Hindlimb muscle (tissue), 1 donor: ENCODE data around the gene BEND7. TPM values are rescaled to one million over a fixed set of nuclear protein-coding genes. Genes with fewer than 3 reads are reported as not detected.
A peak's percentile ranks its signal among the peaks of the same experiment; 100 is the strongest.
"Not testable (repeated sequence)": the region's sequence is repeated elsewhere in the genome, so short reads cannot be mapped to it uniquely, and the experiment has no call there.

Source experiments
- DNase-seq: peaks from one replicate; pipeline ENCODE4 v3.0.0-alpha.2; 2013
- polyA plus RNA-seq: library from polyadenylated mRNA; unstranded; fragments of 120-200 nt; gene quantifications from one replicate; pipeline ENCODE4 v1.2.1, GENCODE V29; 2013; ENCODE audit not compliant: insufficient read length

Gene BEND7
- polyA plus RNA-seq, 1 donor = 5.9 TPM

GRCh38 chr10:13475124-13475523 lies 53.7 kb downstream of the BEND7 start:
- DNase-seq = no peak

GRCh38 chr10:13473986-13474385 lies 54.8 kb downstream of the BEND7 start:
- no peak for DNase-seq

- no peak for DNase-seq
Measured at GRCh38 chr10:13472359-13472758, 56.5 kb downstream of the BEND7 start.

- DNase-seq = no peak
Measured at GRCh38 chr10:13470270-13470669, 58.5 kb downstream of the BEND7 start.

- no peak for DNase-seq
Measured at GRCh38 chr10:13462551-13462950, 66.3 kb downstream of the BEND7 start.

GRCh38 chr10:13458687-13459012 lies 70.2 kb downstream of the BEND7 start:
- no peak for DNase-seq

DNA sequence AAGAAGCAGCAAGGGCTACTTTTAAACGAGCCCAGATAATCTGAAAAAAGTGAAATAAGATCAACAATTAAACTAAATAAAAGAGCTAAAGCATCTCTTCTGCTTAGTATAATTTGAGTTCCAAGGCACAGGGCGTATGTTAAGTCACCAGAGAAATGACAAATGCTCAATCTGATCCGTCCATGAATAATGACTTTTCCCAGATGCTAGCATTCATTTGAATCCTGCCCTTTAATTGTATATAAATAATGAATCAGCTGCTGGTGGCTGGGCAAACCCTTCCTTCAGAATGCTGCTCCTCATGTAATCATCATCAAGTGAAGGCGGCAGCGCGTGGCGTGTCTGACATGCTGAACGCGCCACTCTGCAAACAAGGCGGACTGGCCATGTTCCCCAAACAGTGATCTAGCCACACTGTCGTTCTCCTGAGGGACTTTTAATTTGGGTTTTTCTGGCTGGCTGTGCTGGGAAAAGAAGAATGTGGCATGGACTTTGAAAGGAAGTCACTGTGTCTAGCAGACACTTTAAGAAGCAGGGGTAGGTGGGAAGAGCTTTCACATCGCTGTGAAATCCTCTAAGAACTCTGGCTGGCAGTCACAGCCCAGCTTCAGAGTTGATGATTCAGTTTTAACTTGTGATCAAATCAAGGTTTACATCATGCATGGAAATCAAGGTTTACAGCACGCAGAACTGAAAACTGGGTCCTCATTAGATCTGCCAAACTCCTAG lies 70.7 kb downstream of the BEND7 start:
- DNase-seq = no peak

- no peak for DNase-seq
Measured at GRCh38 chr10:13453896-13454295, 74.9 kb downstream of the BEND7 start.

DNA sequence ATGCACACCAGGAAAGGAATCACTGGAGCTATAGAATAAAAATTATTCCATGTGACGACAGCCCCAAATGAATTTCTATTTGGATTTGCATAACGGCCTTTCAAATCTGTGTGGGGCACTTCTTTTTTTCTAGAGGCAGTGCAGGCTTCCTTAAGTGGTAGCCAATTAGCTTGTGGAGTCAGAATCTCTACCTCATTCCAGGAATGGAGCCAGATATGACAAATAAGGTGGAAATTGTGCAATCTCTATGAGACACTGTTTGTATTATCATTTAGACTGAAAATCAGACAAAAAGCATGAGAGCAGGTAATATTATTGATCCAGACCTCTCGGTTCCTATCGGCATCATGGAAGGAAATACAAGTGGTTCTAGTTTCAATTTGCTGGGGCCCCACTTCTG lies 78.7 kb downstream of the BEND7 start:
- DNase-seq = no peak

DNA sequence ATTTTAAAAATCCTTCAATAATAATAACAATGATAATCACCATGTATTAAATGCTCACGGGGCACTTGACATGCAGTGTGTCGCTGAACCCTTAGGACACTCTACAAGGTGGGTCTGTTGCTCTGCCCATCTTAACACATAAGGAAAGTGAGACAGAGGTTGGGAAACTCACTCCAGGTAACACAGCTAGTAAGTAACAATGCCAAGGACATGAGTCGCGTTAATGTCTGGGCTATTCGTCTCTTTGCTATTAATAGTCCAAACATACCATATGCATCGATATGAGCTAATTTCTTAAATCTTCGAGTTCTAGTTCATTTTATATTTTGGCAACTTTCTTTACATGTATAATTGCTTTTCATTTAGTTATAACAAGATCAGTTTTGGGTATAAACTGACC lies 79.5 kb downstream of the BEND7 start:
- DNase-seq = no peak

GRCh38 chr10:13448216-13448615 lies 80.6 kb downstream of the BEND7 start:
- DNase-seq = no peak

DNA sequence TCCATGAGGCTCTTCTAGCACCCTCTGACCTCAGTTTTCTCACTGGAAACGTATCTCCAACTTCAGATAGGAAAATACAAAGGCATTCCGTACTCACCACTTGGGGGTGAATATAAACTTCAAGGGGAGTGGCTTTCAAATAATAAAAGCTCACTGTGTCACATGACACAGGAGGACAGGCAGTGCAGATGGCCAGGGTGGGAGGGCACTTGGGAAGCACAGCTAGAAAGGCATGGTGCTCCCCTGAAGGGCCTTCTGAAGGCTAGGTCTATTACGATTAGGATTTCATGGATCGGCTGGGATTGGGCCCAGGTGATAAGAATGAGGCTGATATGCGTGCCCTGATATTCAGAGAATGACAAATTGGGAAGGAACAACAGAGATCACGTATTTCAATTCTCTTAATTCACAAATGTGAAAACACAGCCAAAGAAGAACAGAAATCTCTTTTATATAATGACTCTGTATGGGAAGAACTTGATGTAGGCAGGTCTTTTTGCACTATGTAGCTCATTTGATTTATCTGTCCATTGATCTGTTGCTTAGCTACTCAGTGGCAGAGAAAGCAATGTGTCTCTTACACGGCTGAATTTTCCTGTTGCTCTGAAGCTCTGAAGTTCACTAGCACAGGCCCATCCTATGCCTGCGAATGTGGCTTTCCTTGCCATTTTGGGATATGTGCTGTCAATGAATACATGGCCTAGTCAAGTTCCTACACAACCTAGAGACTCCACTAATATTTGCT lies 83.0 kb downstream of the BEND7 start:
- no peak for DNase-seq

GRCh38 chr10:13441476-13441875 lies 87.3 kb downstream of the BEND7 start:
- DNase-seq = no peak

- DNase-seq = peak; percentile 46
Measured at GRCh38 chr10:13440185-13441061, 88.4 kb downstream of the BEND7 start.

GRCh38 chr10:13439313-13440184 lies 89.3 kb downstream of the BEND7 start:
- no peak for DNase-seq

- no peak for DNase-seq
Measured at GRCh38 chr10:13437026-13437555, 91.7 kb downstream of the BEND7 start.

DNA sequence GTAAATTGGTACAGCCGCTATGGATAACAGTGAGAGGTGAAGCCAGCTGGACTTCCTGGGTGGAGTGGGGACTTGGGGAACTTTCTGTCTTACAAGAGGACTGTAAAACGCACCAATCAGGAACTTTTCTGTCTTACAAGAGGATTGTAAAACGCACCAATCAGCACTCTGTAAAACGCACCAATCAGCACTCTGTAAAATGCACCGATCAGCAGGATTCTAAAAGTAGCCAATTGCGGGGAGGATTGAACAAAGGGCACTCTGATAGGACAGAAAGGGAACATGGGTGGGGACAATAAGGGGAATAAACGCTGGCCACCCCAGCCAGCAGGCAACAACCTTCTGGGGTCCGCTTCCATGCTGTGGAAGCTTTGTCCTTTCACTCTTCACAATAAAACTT lies 100.9 kb downstream of the BEND7 start:
- not testable (repeated sequence) for DNase-seq

DNA sequence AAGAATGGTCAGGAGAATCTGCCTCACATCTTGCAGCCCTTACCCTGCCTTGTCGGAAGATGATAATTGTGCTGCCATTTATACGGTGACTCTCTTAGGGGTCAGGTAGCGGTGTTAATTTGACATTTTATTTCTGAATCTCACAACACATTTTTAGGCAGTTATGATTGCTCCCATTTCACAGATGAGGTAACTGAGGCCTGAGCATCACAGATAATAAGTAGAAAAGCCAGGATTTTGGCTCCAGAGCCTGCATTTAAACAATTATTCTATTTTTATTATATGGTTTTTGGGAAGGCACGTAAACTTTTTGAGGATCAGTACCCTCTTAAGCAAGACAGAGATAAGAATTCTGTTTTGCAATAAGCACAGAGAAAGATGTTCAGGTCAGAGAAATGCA lies 103.4 kb downstream of the BEND7 start:
- no peak for DNase-seq

DNA sequence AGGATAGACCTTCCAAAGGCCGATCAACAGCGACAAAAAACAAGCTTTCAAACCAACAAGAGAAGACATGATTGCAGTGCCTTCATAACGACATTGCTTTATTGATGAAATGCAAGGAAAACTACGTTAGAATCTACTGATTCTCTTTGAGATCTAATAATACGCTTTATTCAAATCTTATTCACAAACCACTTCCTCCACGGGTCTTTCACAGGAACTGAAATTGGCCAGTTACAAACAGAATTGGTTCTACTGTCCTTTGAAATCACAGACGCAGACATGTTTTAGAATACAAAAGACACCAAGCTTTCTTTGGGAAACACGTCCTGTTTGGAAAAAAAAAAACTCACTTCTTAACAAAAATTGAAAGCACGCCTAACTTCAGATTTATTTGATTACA lies 106.0 kb downstream of the BEND7 start:
- no peak for DNase-seq

- no peak for DNase-seq
Measured at GRCh38 chr10:13421382-13421917, 107.4 kb downstream of the BEND7 start.

- DNase-seq = no peak
Measured at GRCh38 chr10:13420532-13421307, 108.1 kb downstream of the BEND7 start.
